NK-92 treated with Interleukin-12 subunit alpha and Interleukin-12 subunit beta, amount 100 ng/mL, for 24 hours (cell line): ENCODE measurements around the gene RAB31.
A peak's percentile ranks its signal among the peaks of the same experiment; 100 is the strongest.

Experiments used
- DNase-seq: peaks from one replicate; lab custom pipeline; 2025; lab: John Stamatoyannopoulos, UW

RAB31 gene

DNA sequence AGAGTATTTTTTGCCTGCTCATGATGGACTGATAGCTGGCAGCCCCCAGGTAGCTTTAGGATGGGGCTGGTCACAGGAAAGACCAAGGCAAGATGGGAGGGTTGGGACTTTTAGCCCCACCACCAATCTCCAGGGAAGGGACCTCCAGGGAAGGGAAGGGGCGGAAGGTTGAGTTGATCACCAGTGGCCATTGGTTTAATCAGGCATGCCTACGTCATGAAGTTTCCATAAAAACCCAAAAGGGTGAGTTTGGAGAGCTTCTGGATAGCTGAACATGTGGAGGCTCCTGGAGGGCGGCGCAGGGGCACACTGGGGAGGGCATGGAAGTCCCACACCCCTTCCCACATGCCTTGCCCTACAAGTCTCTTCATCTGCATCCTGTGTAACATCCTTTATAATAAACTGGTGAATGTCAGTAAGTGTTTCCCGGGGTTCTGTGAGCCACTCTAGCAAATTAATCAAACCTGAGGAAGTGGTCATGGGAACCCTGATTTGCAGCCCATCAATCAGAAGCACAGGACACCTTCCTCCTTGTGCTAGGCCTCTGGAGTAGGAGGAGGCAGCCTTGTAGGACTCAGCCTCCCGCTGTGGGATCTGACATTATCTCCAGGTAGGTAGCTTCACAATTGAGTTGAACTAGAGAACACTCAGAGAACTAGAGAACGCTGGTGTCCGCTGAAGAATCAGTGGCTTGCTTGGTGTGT, 30.3 kb downstream of the RAB31 start:
- DNase-seq = no peak

DNA sequence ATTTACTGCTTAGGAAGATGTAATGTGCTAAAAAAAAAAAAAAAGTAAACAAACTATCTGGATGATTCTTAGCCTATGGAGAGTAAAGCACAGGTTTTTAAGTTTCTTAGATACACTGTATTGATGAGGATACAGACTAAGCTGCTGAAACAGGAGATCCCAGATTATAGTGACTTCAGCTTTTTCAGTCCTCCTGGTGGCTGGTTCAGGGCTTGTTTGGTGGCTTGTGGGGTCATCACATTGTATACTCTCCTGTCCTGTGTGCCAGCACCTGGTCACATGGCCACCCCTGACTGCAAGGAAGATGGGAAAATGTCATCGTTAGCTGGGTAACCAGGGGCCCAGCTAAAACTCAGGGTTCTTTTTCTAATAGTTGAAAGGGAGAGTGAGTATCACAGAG, 31.4 kb downstream of the RAB31 start:
- DNase-seq = no peak

- no peak for DNase-seq
These were observed 32.0 kb downstream of the RAB31 start for GRCh38 chr18:9740071-9740470.

GRCh38 chr18:9741406-9741792, 33.3 kb downstream of the RAB31 start:
- DNase-seq = no peak

DNA sequence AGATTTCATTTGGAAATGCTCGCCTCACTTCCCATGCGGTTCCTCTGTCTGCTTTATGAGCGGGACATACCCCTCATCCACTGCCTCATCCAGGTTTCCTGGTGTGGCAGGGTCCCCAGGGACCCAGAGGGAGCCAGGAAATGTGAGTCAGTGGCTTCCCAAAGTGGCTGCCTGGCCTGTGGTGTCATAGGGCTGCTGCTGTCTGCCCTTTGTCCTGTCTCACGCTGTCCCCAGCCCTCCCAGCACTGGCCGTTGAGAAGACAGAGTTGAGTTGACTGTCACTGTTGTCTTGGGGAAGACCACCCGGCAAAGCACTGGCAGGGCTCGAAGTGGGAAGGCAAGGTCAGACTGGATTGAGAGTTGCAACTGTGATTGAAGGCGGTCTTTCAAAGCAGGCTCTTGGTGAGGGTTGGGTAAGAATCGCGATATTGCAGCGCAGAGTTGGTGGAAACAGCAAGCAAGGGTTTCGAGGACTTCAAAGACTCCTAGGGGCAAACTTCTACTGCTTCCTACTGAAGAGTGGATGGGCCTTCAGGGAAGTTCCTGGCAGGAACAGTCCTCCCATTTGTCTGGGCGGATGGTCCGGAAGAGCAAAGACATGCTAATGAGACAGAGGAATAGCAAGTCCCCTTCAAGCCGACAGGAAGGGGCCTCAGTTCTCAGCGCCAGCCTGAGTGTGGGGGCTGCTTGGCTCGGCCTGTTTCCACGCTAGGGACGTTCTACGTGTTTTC, 33.9 kb downstream of the RAB31 start:
- no peak for DNase-seq

GRCh38 chr18:9742524-9743131, 34.5 kb downstream of the RAB31 start:
- no peak for DNase-seq

GRCh38 chr18:9743200-9744016, 35.3 kb downstream of the RAB31 start:
- peak; percentile 5 for DNase-seq

DNA sequence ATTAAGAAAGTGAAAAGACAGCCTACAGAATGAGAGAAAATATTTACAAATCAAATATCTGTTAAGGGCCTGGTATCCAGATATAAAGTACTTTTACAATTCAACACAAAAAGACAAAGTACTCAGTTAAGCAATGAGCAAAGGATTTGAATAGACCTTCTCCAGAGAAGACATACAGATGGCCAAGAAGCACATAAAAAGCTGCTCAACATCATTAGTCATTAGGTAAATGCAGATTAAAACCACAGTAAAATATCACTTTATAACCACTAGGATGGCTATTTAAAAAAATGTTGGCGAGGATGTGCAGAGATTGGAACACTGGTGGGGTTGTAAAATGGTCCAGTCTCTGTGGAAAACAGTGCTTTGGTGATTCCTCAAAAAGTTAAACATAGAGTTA, 38.9 kb downstream of the RAB31 start:
- DNase-seq = no peak

DNA sequence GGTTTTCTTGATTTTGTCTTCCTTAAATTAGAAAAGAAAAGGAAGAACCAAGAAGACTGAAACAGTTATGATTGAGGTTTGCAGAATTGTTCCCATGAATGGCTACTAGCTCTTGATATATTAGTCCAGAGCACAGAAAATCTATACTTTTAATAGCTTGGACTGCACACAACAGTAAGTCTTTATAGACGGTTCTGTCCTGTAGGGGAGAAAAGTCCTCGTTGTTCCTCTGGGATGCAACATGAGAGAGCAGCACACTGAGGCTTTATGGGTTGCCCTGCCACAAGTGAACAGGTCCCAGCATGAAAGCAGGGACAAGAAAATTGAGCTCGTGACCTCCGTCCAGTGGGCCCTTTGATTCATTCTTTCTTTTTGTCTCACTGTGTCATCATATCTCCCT, 41.5 kb downstream of the RAB31 start:
- no peak for DNase-seq

- DNase-seq = no peak
These were observed 42.0 kb downstream of the RAB31 start for GRCh38 chr18:9750112-9750511.

GRCh38 chr18:9750606-9751304, 42.7 kb downstream of the RAB31 start:
- no peak for DNase-seq

- DNase-seq = no peak
These were observed 43.4 kb downstream of the RAB31 start for GRCh38 chr18:9751371-9752031.

GRCh38 chr18:9753846-9754245, 45.7 kb downstream of the RAB31 start:
- DNase-seq = no peak

- no peak for DNase-seq
These were observed 47.0 kb downstream of the RAB31 start for GRCh38 chr18:9755110-9755509.

DNA sequence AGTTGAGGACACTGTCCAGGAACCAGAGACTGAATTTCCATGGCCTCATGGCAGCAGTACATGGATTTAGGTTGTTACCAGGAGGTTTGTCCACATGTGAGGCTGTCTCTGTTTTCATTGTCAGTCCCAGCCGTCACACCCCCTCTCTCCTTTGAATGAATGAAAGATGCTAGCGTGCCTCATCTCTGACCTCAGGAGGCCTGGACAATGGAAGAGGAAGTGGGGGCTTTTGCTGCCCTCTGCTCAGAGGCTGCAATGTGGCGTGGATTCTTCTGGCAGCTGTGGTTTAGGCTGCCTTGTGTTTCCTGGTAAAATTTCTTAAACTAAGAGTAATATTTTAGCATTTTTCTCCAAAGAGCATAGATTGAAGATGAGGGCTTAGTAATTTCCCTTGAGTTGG, 47.5 kb downstream of the RAB31 start:
- no peak for DNase-seq

GRCh38 chr18:9756271-9756932, 48.3 kb downstream of the RAB31 start:
- DNase-seq = no peak

GRCh38 chr18:9756933-9757470, 48.9 kb downstream of the RAB31 start:
- DNase-seq = no peak

DNA sequence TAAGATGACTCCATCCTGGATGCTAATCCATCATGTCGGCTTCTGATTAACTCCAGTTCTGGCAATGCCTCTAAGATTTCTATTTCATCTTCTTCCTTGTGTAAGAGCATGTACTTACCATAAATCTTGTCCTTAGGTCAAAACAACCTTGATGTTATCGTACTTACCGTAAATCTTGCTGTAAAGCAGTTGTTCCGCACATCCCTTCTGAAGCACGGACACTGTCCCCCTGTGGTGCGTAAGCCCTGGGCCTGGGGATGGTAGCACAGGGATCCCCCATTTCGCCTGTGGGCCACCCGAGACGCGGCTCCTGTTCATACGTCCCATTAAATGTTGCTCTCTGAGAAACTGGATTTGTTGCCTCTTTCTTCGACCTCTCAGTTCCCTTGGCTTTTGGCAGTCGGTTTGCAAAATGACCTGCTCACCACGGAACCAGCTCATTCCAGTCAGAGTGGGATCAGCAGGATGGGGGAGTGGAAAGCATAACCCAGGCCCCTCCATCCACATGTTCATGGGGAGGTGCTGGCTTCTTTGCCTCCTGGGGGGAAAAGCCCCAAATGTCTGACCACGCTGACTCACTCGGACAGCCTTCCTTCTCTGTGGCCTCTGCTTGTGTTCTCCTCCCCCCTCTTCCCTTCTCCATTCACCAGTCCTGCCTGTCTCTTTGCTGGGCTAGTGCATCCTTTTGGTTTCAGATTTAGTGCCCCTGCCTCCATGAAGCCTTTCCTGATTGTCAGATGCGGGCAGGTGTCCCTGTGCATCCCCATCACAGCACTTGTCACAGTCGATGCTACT, 49.9 kb downstream of the RAB31 start:
- no peak for DNase-seq

- no peak for DNase-seq
These were observed 50.5 kb downstream of the RAB31 start for GRCh38 chr18:9758624-9759075.

DNA sequence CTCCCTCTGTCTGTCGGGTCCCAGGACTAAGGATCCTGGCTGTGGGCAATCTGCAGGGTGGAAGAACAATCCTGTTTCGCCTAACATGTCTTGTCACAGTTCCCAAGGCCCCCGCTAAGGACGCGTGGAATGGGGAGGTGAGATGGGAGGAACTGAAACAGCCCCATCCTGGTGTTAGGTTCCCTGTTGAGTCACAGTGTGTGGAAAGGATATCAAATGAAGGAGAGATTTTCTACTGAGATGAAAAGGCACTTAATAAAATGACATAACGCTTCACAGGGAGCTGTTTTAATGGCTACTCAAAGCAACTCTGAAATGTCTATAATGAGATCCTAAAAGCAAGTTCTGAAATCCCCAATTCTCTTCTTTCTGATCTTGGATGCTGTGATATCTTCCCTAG, 52.5 kb downstream of the RAB31 start:
- DNase-seq = no peak
